RWPE2 (cell line): ENCODE measurements around the gene ATP12A.

ENCODE experiments used
- ATAC-seq: fragments of 200-7000 bp; cut with Tn5 transposase; 3 replicates; pipeline ENCODE4 v1.9.1; 2021; ENCODE audit warnings: low read depth
- DNase-seq: peaks from one replicate; pipeline ENCODE4 v3.0.0-alpha.2; 2020; ENCODE audit warnings: low spot score
- H3K27ac ChIP-seq: fragments of 450-650 bp; 2 replicates; pipeline ENCODE4 v1.5.1; 2017; ENCODE audit warnings: mild to moderate bottlenecking; ENCODE audit not compliant: poor library complexity, severe bottlenecking
- H3K27me3 ChIP-seq: fragments of 250-450 bp; sonication (Bioruptor Pico); 2 replicates; pipeline ENCODE4 v1.5.1; 2021; ENCODE audit warnings: mild to moderate bottlenecking, moderate library complexity; ENCODE audit not compliant: insufficient read depth, poor library complexity, severe bottlenecking
- H3K36me3 ChIP-seq: fragments of 250-450 bp; sonication (Bioruptor Pico); 2 replicates; pipeline ENCODE4 v1.5.1; 2020; ENCODE audit warnings: low read depth, mild to moderate bottlenecking, moderate library complexity
- H3K4me1 ChIP-seq: fragments of 250-450 bp; sonication (Bioruptor Pico); 2 replicates; pipeline ENCODE4 v1.5.1; 2021; ENCODE audit warnings: mild to moderate bottlenecking, moderate library complexity; ENCODE audit not compliant: insufficient read depth, poor library complexity, severe bottlenecking
- H3K4me3 ChIP-seq: fragments of 250-450 bp; sonication (Bioruptor Pico); 2 replicates; pipeline ENCODE4 v1.5.1; 2021; ENCODE audit warnings: mild to moderate bottlenecking, moderate library complexity; ENCODE audit not compliant: severe bottlenecking
- H3K9me3 ChIP-seq: fragments of 250-450 bp; sonication (Bioruptor Pico); 2 replicates; pipeline ENCODE4 v1.5.1; 2021; ENCODE audit warnings: mild to moderate bottlenecking, moderate library complexity; ENCODE audit not compliant: severe bottlenecking
- TF ChIP-seq, protein P1 (sequence below): fragments of 450-650 bp; IDR thresholded peaks from one replicate; pipeline ENCODE4 v1.5.1; 2017; ENCODE audit warnings: mild to moderate bottlenecking, moderate library complexity; ENCODE audit not compliant: poor library complexity, severe bottlenecking

ATP12A gene

DNA sequence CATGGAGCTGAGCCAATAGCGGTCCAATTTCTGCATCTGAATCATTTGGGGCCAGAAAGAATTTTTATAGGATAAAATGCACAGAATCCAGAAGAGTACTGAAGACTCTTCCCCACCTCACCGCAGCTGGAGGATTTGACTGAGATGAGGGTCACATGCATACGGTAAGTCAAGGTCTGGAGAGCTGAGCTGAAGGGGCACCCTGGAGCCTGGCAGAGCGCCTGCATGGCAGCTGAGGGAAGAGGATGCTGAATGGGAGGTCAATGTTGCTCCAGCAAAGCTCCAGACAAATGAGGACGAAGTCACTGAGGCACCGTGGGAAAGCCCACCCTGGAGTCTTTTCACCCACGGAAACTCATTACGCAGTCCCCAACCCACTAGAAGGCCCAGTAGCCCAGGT is 43.4 kb upstream of the ATP12A start:
- ATAC-seq (no peak), DNase-seq (no peak)
- H3K4me3 ChIP-seq: no peak overlapping the region
- H3K27me3 ChIP-seq: no peaks in the 10 kb centered on the region
- no peaks in the 10 kb centered on the region for H3K36me3 ChIP-seq
- H3K27ac ChIP-seq: no peak overlapping the region
- H3K9me3 ChIP-seq: no peaks in the 10 kb centered on the region
- TF ChIP-seq, protein P1, sequence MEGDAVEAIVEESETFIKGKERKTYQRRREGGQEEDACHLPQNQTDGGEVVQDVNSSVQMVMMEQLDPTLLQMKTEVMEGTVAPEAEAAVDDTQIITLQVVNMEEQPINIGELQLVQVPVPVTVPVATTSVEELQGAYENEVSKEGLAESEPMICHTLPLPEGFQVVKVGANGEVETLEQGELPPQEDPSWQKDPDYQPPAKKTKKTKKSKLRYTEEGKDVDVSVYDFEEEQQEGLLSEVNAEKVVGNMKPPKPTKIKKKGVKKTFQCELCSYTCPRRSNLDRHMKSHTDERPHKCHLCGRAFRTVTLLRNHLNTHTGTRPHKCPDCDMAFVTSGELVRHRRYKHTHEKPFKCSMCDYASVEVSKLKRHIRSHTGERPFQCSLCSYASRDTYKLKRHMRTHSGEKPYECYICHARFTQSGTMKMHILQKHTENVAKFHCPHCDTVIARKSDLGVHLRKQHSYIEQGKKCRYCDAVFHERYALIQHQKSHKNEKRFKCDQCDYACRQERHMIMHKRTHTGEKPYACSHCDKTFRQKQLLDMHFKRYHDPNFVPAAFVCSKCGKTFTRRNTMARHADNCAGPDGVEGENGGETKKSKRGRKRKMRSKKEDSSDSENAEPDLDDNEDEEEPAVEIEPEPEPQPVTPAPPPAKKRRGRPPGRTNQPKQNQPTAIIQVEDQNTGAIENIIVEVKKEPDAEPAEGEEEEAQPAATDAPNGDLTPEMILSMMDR: no peak
- no peaks in the 10 kb centered on the region for H3K4me1 ChIP-seq

DNA sequence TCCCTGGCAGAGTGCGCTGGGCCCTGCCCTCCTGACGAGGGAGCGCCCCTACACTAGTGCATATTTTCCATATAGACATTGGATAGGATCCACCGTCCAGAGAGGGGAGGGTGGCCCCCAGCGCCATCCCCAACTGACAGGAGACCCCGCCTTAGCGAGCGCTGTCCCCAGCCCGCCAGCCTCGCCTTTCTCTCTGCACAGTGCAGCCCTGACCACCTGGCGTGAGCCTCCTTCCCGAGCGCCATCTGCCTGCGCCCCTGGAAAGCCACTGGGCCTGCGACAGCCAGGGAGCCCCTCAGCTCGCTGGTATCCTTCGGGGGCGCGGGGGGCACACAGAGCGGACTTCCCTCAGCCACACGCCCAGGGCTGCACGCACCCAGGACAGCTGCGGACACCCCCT is 42.1 kb upstream of the ATP12A start:
- ATAC-seq (no peak), DNase-seq (no peak)
- no peak overlapping the region for H3K27ac ChIP-seq
- no peaks in the 10 kb centered on the region for H3K36me3 ChIP-seq
- no peaks in the 10 kb centered on the region for H3K27me3 ChIP-seq
- TF ChIP-seq, protein P1: no peak
- H3K4me3 ChIP-seq: no peak overlapping the region
- no peaks in the 10 kb centered on the region for H3K4me1 ChIP-seq
- no peaks in the 10 kb centered on the region for H3K9me3 ChIP-seq

DNA sequence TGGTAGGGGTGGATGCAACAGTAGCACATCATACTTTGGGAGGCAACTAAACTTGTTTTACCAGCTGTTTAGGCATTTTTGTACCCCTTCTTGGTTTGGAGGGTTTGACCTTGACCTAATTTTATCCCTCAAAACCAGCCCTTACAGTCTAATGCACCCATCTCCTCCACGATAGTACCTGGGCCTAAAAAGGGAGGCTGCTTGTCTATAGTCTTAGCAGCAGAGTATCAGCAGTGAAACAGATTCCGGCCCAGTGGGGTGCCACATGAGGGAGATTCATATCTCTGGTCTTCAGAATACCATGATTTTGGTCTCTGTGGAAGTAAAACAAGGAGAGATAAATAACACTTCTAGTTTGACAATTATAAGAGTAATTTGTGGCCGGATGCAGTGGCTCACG is 39.5 kb upstream of the ATP12A start:
- no peak for DNase-seq
- TF ChIP-seq, protein P1: no peak
- ATAC-seq: no peak
- H3K4me3 ChIP-seq: no peak overlapping the region
- H3K9me3 ChIP-seq: no peaks in the 10 kb centered on the region
- H3K36me3 ChIP-seq: no peaks in the 10 kb centered on the region
- H3K4me1 ChIP-seq: no peaks in the 10 kb centered on the region
- no peaks in the 10 kb centered on the region for H3K27me3 ChIP-seq
- H3K27ac ChIP-seq: no peak overlapping the region

DNA sequence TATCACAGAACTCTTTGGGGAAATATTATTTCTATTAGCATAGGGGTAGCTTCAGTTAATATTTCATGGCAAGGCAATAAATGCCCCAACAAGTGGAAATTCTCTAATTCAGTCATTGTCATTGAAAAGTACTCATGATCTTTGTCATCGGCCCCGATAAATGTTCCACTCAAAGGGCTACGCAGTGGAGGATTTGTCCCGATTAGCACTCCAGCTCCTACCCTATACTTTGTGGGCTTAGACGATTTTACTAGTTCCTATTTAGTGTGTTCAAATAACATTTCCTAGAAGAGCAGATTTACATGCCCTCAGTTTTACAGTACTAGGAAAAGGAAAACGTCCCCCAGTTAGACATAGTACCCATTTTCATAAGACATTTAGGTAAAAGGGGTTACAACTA is 38.0 kb upstream of the ATP12A start:
- Histone ChIP-seq H3K4me3 (no peak overlapping the region), H3K36me3 (no peaks in the 10 kb centered on the region), H3K27me3 (no peaks in the 10 kb centered on the region), H3K9me3 (no peaks in the 10 kb centered on the region), H3K27ac (no peak overlapping the region), H3K4me1 (no peaks in the 10 kb centered on the region)
- DNase-seq (no peak), ATAC-seq (no peak)
- TF ChIP-seq, protein P1: no peak

DNA sequence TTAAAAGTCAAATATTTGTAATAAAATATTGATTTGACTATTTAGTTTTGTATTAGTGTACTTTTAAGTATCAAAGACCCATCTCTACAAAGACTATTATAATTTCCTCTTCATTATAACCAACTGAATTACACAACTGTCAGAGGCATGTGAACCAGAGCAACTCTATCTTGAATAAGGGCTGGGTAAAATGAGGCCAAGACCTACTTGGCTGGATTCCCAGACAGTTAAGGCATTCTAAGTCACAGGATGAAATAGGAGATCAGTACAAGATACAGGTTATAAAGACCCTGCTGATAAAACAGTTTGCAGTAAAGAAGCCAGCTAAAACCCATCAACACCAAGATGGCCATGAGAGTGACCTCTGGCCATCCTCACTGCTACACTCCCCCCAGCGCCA is 36.2 kb upstream of the ATP12A start:
- Histone ChIP-seq H3K4me3 (no peak overlapping the region), H3K27ac (no peak overlapping the region), H3K9me3 (no peaks in the 10 kb centered on the region), H3K4me1 (no peaks in the 10 kb centered on the region), H3K27me3 (no peaks in the 10 kb centered on the region), H3K36me3 (no peaks in the 10 kb centered on the region)
- ATAC-seq (no peak), DNase-seq (no peak)
- TF ChIP-seq, protein P1: no peak
